ENCODE measurements around the gene LDHB.
A peak's percentile ranks its signal among the peaks of the same experiment; 100 is the strongest.
"Not testable (repeated sequence)": the region's sequence is repeated elsewhere in the genome, so short reads cannot be mapped to it uniquely, and the experiment has no call there.

LDHB gene

DNA sequence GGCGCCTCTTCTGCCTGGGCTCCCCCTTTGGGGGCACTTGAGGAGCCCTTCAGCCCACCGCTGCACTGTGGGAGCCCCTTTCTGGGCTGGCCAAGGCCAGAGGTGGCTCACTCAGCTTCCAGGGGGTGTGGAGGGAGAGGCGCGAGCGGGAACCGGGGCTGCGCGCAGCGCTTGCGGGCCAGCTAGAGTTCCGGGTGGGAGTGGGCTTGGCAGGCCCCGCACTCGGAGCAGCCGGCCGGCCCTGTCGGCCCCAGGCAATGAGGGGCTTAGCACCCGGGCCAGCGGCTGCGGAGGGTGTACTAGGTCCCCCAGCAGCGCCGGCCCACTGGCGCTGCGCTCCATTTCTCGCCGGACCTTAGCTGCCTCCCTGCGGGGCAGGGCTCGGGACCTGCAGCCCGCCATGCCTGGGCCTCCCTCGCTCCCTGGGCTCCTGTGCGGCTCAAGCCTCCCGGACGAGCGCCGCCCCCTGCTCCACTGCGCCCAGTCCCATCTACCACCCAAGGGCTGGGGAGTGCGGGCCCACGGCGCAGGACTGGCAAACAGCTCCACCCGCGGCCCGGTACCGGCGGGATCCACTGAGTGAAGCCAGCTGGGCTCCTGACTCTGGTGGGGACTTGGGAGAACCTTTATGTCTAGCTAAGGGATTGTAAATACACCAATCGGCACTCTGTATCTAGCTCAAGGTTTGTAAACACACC is 3.9 kb upstream of the LDHB start:
- DNase-seq (ENCODE audit: low read depth in 2 of 2), result not testable (repeated sequence)

DNA sequence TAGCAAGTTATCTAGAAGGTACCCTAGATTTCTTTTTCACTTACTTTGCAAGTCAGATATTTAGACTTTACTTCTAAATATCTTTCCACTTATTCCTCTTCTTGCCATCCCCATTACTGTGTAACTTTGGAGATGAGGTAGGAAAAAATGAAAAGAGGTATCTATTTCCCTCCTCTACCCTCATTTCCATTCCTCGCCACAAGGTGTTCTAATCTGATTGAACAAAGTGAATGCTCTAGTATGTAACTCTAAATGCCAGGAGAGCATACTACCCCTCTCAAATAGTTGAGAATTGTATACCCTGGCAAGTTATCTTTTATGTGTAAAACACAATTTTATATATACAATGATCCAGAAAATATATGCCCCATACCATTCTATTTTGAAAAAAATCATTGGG is 1.7 kb upstream of the LDHB start:
- no peak for DNase-seq (ENCODE audit: low read depth in 2 of 2)

- DNase-seq (ENCODE audit: low read depth in 2 of 2), result peak; percentile 31 to 35
These were observed 727 bp downstream of the LDHB start for GRCh38 chr12:21656905-21657325.

GRCh38 chr12:21655591-21655990 is 2.1 kb downstream of the LDHB start:
- no peak for DNase-seq (ENCODE audit: low read depth in 2 of 2)

- no peak for DNase-seq (ENCODE audit: low read depth in 2 of 2)
These were observed 5.8 kb downstream of the LDHB start for GRCh38 chr12:21651821-21652220.

GRCh38 chr12:21650997-21651396 is 6.6 kb downstream of the LDHB start:
- no peak for DNase-seq (ENCODE audit: low read depth in 2 of 2)

DNA sequence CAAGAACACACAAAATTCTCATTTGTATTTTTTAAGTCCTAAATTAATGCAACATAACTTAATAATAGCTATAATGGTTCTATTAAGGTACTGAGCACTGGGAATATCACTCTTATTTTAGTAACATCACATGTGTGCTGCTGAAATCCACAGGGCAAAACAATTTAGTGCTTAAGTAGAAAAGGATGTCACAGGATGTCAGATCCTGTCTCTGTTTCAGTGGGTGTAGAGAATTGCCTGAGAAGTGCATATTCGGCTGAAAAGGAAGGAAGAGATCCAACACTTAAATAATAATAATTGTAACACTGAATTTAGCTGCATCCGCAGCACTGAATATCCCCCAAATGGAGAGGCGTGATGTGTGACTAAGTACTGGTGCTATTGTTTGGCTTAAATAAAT is 8.6 kb downstream of the LDHB start:
- no peak for DNase-seq (ENCODE audit: low read depth in 2 of 2)

DNA sequence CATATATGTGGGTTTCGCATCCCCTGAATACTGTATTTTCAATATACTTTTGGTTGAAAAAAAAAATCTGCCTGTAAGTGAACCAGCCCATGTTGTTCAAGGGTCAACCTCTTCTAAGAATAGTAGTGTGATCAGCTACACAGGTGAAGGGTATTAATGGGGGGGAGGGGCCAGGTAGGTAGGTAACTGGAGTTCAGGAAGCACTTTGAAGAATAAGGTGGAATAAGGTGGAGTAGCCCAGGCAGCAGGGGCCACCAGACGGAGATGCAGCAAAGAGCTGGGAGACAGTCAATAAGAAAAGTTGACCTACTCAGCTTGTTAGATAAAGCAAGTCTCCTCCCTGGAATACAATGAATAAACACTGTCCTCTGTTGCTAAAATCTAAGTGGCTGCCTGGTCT is 9.3 kb downstream of the LDHB start:
- no peak for DNase-seq (ENCODE audit: low read depth in 2 of 2)

GRCh38 chr12:21647179-21647578 is 10.5 kb downstream of the LDHB start:
- DNase-seq (ENCODE audit: low read depth in 2 of 2), result no peak

DNA sequence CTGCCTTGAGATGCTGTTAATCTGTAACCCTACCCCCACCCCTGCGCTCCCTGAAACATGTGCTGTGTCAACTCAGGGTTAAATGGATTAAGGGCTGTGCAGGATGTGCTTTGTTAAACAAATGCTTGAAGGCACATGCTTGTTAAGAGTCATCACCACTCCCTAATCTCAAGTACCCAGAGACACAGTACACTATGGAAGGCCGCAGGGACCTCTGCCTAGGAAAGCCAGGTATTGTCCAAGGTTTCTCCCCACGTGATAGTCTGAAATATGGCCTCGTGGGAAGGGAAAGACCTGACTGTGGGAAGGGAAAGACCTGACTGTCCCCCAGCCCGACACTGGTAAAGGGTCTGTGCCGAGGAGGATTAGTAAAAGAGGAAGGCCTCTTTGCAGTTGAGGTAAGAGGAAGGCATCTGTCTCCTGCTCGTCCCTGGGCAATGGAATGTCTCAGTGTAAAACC is 12.6 kb downstream of the LDHB start:
- DNase-seq (ENCODE audit: low read depth in 2 of 2), result not testable (repeated sequence)

DNA sequence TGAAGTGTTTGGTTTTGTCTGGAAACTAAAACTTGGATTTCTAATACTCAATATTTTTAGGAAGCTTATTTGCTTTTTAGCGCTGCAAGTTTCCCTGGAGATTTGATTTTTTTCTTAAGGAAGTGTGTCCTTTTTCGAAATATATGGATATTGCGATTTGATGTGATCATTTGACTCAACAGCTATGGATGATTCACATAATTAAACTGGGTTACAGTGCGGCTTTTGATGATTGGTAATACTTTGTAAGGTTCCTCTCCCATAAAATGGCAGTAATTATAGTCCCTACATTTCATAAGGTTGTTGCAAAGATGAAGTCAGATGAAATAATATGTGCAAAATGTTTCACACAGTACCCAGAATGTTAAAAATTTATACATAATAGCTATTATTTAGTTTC is 13.1 kb downstream of the LDHB start:
- no peak for DNase-seq (ENCODE audit: low read depth in 2 of 2)

GRCh38 chr12:21643758-21644157 is 13.9 kb downstream of the LDHB start:
- no peak for DNase-seq (ENCODE audit: low read depth in 2 of 2)

GRCh38 chr12:21642707-21643389 is 14.8 kb downstream of the LDHB start:
- DNase-seq (ENCODE audit: low read depth in 2 of 2), result no peak

GRCh38 chr12:21638054-21638891 is 19.4 kb downstream of the LDHB start:
- DNase-seq (ENCODE audit: low read depth in 2 of 2), result no peak

DNA sequence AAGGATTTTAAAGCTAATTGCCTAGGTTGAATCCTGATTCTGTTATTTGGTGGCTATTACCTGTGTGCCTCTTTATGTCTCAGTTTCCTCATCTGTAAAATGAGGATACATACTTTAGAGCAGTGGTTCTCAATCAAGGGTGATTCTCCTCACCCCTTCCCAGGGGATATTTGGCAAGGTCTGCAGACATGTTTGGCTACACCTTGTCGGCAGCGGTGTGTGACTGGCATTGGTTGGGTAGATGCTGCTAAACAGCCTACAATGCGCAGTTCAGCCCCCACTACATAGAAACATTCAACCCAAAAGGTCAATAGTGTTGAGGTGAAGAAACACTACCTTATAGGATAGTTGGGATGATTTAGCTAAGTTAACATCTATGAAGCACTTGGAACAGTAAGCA is 23.4 kb downstream of the LDHB start:
- DNase-seq (ENCODE audit: low read depth in 2 of 2), result no peak

DNA sequence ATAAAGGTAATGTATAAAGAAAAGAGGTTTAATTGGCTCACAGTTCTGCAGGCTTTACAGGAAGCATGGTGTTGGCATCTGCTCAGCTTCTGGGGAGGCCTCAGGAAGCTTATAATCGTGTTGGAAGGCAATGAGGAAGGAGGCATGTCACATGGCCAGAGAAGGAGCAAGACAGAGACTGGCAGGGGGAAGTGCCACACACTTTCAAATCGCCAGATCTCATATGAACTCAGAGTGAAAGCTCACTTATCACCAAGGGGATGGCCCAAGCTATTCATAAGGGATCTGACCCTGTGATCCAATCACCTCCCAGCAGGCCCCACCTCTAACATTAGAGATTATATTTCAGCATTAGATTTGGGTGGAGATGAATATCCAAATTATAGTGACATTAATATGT is 26.3 kb downstream of the LDHB start:
- no peak for DNase-seq (ENCODE audit: low read depth in 2 of 2)

DNA sequence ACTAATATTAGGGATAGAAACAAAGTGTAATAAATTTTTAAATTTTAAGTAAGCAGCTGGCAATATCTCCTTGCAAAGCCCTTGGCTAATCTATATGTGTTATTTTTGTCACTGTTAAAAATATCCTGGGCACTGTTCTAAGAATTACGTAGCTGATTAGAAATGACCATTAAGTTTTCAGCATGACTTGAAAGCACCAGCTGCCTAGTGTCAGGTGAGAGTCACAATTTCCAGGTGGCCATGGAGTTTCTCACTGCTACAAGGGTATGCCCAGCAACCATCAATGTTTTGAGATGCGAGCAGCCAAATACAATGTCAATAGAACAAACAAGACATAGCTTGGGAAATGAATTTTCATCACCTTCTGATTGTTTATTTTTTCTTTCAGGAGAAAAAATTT is 29.7 kb downstream of the LDHB start:
- DNase-seq (ENCODE audit: low read depth in 2 of 2), result no peak

DNA sequence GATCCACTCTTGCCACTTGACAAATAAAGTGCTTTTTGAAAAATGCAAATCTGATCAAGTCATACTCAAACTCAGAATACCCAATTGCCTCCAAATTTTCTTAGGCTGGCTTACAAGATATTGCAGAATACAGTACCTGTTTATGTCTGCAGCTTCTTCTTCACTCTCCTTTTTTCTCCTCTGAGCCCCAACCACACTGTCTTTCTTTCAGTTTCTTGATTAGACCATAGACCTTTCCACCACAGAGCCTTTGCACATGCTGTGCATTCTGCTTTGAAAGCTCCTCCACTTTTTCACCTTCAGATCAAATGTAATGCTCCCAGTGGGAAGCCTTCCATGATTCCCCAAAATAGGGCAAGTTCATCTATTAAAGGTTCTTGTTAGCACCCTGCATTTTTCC is 39.1 kb downstream of the LDHB start:
- DNase-seq (ENCODE audit: low read depth in 2 of 2), result no peak

DNA sequence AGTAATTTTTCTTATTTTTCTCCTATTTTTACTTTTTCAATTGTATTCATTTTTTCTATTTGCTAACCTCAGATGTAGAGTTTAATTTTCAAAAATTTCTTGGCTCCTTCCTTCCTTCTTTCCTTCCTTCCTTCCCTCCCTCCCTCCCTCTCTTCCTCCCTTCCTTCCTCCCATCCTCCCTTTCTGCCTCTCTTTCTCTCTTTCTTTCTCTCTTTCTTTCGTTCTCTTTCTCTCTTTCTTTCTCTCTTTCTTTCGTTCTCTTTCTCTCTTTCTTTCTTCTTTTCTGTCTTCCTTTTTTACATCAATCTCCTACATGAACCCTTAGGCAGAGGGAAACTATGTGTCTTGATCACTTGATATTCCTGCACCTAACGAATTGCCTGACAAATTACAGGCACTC is 40.6 kb downstream of the LDHB start:
- no peak for DNase-seq (ENCODE audit: low read depth in 2 of 2)

GRCh38 chr12:21615431-21615830 is 42.2 kb downstream of the LDHB start:
- no peak for DNase-seq (ENCODE audit: low read depth in 2 of 2)

DNA sequence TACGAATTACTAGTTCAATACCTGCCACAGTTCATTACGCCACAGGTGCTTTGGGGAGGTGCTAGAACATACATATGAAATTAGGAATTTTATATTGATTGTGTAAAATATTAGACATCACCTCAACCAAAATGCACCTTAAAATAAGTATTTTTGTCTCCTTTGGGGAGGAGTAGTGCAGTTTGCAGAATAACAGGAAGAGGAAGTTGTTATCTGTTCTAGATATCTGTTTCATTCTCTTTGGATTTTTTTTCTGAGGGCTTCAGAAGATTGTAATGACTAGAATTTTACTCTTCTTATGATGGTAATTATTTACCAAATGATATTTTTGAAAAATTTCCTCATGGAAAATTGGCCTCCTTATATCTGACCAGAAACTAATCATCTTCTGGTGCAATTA is 43.1 kb downstream of the LDHB start:
- no peak for DNase-seq (ENCODE audit: low read depth in 2 of 2)

DNA sequence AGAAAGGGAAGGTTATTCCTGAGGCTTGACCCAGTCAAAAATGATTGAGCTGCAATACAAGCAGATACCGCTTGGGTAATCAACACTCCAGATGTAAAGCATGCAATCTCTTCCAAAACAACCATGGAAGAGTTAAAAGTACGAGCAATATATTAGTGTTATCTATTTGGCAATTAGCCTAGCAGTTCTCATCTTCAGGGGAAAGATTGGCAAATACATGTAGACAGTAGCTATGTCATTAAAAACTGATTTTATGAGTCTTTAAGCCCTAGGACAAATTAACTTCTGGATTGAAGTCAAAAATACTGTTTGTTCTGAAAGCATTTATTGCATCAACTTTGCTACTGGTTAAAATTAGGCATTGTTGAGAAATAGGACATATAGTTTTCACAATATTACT is 43.7 kb downstream of the LDHB start:
- DNase-seq (ENCODE audit: low read depth in 2 of 2), result no peak

- no peak for DNase-seq (ENCODE audit: low read depth in 2 of 2)
These were observed 49.4 kb downstream of the LDHB start for GRCh38 chr12:21608196-21608595.
